Loucy (cell line): ENCODE measurements around the gene TSPAN4.

Experiments
- CTCF ChIP-seq: fragments of 200-600 bp; sonication (generic); conservative IDR thresholded peaks from 2 replicates; pipeline ENCODE4 v1.5.1; 2014; ENCODE audit warnings: mild to moderate bottlenecking, antibody characterized with exemption, low read length
- EZH2phosphoT487 ChIP-seq: fragments of 200-600 bp; IDR thresholded peaks from 2 replicates; pipeline ENCODE4 v1.6.1; 2018; ENCODE audit warnings: antibody characterized with exemption, mild to moderate bottlenecking, moderate library complexity, borderline replicate concordance

GRCh38 chr11:847876-848275 is 5.2 kb downstream of the TSPAN4 start:
- TF ChIP-seq CTCF (no peak), EZH2phosphoT487 (no peak)
